OCI-LY7 (cell line): Measurements from ENCODE around the gene CBFB. TPM values are rescaled to one million over a fixed set of nuclear protein-coding genes. Genes with fewer than 3 reads are reported as not detected.

Experiments used
- BruUV-seq: library from RNA; stranded (reverse); fragments of 400-500 nt; replicated peaks from 2 replicates; lab custom pipeline; 2021; lab: Mats Ljungman, UMichigan
- CTCF ChIA-PET: fragments of 300-600 bp; sonication (Branson Sonifier 250); formaldehyde crosslinking; loops from one replicate; lab custom pipeline; 2022; ENCODE audit warnings: antibody characterized with exemption; ENCODE audit not compliant: unreplicated experiment; lab: Charles Lee
- POLR2A ChIA-PET: fragments of 300-600 bp; sonication (Branson Sonifier 250); formaldehyde crosslinking; loops from one replicate; lab custom pipeline; 2022; ENCODE audit warnings: antibody characterized with exemption; lab: Charles Lee
- DNase-seq: peaks from one replicate; pipeline ENCODE4 v3.0.0-alpha.2; 2015; ENCODE audit warnings: low spot score
- H2AFZ ChIP-seq: fragments of 200-600 bp; sonication (generic), shearing (Covaris generic); 2 replicates; pipeline ENCODE4 v1.6.1; 2014; ENCODE audit warnings: mild to moderate bottlenecking, antibody characterized with exemption, low read length, moderate library complexity
- H3K27ac ChIP-seq: fragments of 200-600 bp; sonication (generic); 2 replicates; pipeline ENCODE4 v1.5.1; 2014; ENCODE audit warnings: mixed run types, low read depth, mild to moderate bottlenecking, moderate library complexity, low read length, inconsistent platforms; ENCODE audit not compliant: poor library complexity, severe bottlenecking
- H3K36me3 ChIP-seq: fragments of 200-600 bp; sonication (generic); 2 replicates; pipeline ENCODE4 v1.6.1; 2014; ENCODE audit warnings: mild to moderate bottlenecking, antibody characterized with exemption, low read length, moderate library complexity, mixed read lengths; ENCODE audit not compliant: insufficient read depth
- H3K4me1 ChIP-seq: fragments of 200-600 bp; sonication (generic); 2 replicates; pipeline ENCODE4 v1.5.1; 2014; ENCODE audit warnings: mild to moderate bottlenecking, low read length; ENCODE audit not compliant: insufficient read depth, poor library complexity, severe bottlenecking
- H3K4me2 ChIP-seq: fragments of 200-600 bp; sonication (generic); 2 replicates; pipeline ENCODE4 v1.6.1; 2014; ENCODE audit warnings: mild to moderate bottlenecking, low read length
- H3K4me3 ChIP-seq: fragments of 200-600 bp; sonication (generic); 2 replicates; pipeline ENCODE4 v1.5.1; 2014; ENCODE audit warnings: mild to moderate bottlenecking, low read depth, low read length; ENCODE audit not compliant: poor library complexity, severe bottlenecking
- H3K79me2 ChIP-seq: fragments of 200-600 bp; sonication (generic); 2 replicates; pipeline ENCODE4 v1.6.1; 2016; ENCODE audit warnings: low read depth, mild to moderate bottlenecking, low read length, moderate library complexity, mixed read lengths; ENCODE audit not compliant: insufficient read depth
- H3K9me2 ChIP-seq: fragments of 200-600 bp; sonication (generic); 2 replicates; pipeline ENCODE4 v1.6.1; 2016; ENCODE audit warnings: mild to moderate bottlenecking, low read length, mixed read lengths; ENCODE audit not compliant: insufficient read depth
- H3K9me3 ChIP-seq: fragments of 200-600 bp; sonication (generic); 2 replicates; pipeline ENCODE4 v1.6.1; 2014; ENCODE audit warnings: mild to moderate bottlenecking, mixed run types, low read length, mixed read lengths
- H4K20me1 ChIP-seq: fragments of 200-600 bp; sonication (generic); 2 replicates; pipeline ENCODE4 v1.6.1; 2014; ENCODE audit warnings: mild to moderate bottlenecking, antibody characterized with exemption, low read length, moderate library complexity, mixed read lengths; ENCODE audit not compliant: insufficient read depth
- EZH2phosphoT487 ChIP-seq: fragments of 200-600 bp; sonication (generic); IDR thresholded peaks from 2 replicates; pipeline ENCODE4 v1.6.1; 2018; ENCODE audit warnings: low read depth, borderline replicate concordance, mild to moderate bottlenecking, mixed run types, antibody characterized with exemption, low read length, moderate library complexity, mixed read lengths
- intact Hi-C: fragments of 100-400 bp; cut with micrococcal nuclease; formaldehyde crosslinking; loops from one replicate; pipeline ENCODE4 v1.10.0; 2022; ENCODE audit not compliant: unreplicated experiment
- total RNA-seq, 2 experiments: library from RNA; depleted of rRNA in 1 of 2; stranded (reverse); fragments of >200 nt in 1 of 2; shearing (Covaris generic) in 1 of 2; gene quantifications; 2 replicates each; pipeline ENCODE4 v1.2.3, GENCODE V29; 2014 to 2022
- TF ChIP-seq, protein P1 (sequence below): fragments of 200-600 bp; sonication (generic); conservative IDR thresholded peaks from 2 replicates; pipeline ENCODE4 v1.5.1; 2014; ENCODE audit warnings: mild to moderate bottlenecking, antibody characterized with exemption, low read length, moderate library complexity, mixed read lengths

The CBFB gene
- total RNA-seq, 2 experiments from 2014 or later: 93.5 to 151 TPM

- DNase-seq: no peak
- H4K20me1 ChIP-seq: no peaks in the 10 kb centered on the region
- TF ChIP-seq, protein P1, sequence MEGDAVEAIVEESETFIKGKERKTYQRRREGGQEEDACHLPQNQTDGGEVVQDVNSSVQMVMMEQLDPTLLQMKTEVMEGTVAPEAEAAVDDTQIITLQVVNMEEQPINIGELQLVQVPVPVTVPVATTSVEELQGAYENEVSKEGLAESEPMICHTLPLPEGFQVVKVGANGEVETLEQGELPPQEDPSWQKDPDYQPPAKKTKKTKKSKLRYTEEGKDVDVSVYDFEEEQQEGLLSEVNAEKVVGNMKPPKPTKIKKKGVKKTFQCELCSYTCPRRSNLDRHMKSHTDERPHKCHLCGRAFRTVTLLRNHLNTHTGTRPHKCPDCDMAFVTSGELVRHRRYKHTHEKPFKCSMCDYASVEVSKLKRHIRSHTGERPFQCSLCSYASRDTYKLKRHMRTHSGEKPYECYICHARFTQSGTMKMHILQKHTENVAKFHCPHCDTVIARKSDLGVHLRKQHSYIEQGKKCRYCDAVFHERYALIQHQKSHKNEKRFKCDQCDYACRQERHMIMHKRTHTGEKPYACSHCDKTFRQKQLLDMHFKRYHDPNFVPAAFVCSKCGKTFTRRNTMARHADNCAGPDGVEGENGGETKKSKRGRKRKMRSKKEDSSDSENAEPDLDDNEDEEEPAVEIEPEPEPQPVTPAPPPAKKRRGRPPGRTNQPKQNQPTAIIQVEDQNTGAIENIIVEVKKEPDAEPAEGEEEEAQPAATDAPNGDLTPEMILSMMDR: no peak
- TF ChIP-seq EZH2phosphoT487: no peak
- no peak overlapping the region for H3K27ac ChIP-seq
- POLR2A ChIA-PET: no interaction called here
- no peak overlapping the region for H3K4me2 ChIP-seq
- H3K4me3 ChIP-seq: no peak overlapping the region
- no peaks in the 10 kb centered on the region for H3K9me2 ChIP-seq
- H3K79me2 ChIP-seq: no peaks in the 10 kb centered on the region
- H3K9me3 ChIP-seq: no peaks in the 10 kb centered on the region
- no peaks in the 10 kb centered on the region for H3K4me1 ChIP-seq
- no peak overlapping the region for H2AFZ ChIP-seq
- intact Hi-C loops: no loop called here
- BruUV-seq: no TSS peak
- H3K36me3 ChIP-seq: no peaks in the 10 kb centered on the region
- CTCF ChIA-PET: no interaction called here
Measured at GRCh38 chr16:67006930-67007658, 21.9 kb upstream of the CBFB start.

DNA sequence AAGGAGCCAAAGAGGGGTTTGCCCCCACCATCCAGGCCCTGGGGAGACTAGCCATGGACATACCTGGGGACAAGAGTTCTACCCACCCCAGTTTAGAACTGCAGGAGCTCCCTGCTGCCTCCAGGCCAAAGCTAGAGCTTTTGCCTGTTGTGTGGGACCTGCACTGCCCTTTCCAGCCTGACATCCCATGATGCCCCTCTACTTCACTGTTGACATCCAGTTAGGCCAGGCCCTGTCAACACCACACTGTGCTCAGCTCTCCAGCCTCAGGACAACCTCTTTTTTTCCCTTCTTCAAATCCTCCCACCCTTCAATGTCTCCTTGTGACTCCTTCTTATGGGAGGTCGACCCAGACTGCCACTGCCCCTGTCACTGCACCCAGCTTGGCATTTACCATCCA, 19.8 kb upstream of the CBFB start:
- H3K9me3 ChIP-seq: no peaks in the 10 kb centered on the region
- H3K4me1 ChIP-seq: peaks cover 9% of the 10 kb centered on the region
- H3K36me3 ChIP-seq: no peaks in the 10 kb centered on the region
- no peak for DNase-seq
- ChIA-PET CTCF (no interaction called here), POLR2A (interaction anchor here (0.6 kb wide), 1 partner anchor 12 kb away, joined by 3 read pairs; no protein-coding TSS in a partner anchor)
- no peak overlapping the region for H3K4me2 ChIP-seq
- H2AFZ ChIP-seq: no peak overlapping the region
- H3K79me2 ChIP-seq: no peaks in the 10 kb centered on the region
- no peaks in the 10 kb centered on the region for H3K9me2 ChIP-seq
- TF ChIP-seq EZH2phosphoT487: no peak
- TF ChIP-seq, protein P1: no peak
- H3K4me3 ChIP-seq: no peak overlapping the region
- no TSS peak for BruUV-seq
- intact Hi-C loops: no loop called here
- H3K27ac ChIP-seq: no peak overlapping the region
- no peaks in the 10 kb centered on the region for H4K20me1 ChIP-seq

- POLR2A ChIA-PET: no interaction called here
Measured at GRCh38 chr16:67011274-67011673, 17.7 kb upstream of the CBFB start.

More at GRCh38 chr16:67011274-67011673, 17.7 kb upstream of the CBFB start:
- Histone ChIP-seq H3K4me2 (no peak overlapping the region), H3K4me1 (peaks cover 14% of the 10 kb centered on the region), H4K20me1 (no peaks in the 10 kb centered on the region), H3K79me2 (no peaks in the 10 kb centered on the region), H3K4me3 (no peak overlapping the region), H2AFZ (no peak overlapping the region), H3K9me3 (no peaks in the 10 kb centered on the region), H3K27ac (no peak overlapping the region), H3K36me3 (no peaks in the 10 kb centered on the region), H3K9me2 (no peaks in the 10 kb centered on the region)
- no TSS peak for BruUV-seq
- intact Hi-C loops: loop anchor here (10.0 kb wide), 1 partner anchor 174 kb away; the partner anchor contains the start of gene MATCAP1
- no peak for TF ChIP-seq EZH2phosphoT487
- TF ChIP-seq, protein P1: no peak
- CTCF ChIA-PET: no interaction called here
- DNase-seq: no peak
